Esophagus squamous epithelium (tissue), 4 donors: ENCODE results near the gene SMYD3.

Experiments used
- POLR2A ChIP-seq, 4 donors: fragments of 450-650 bp; IDR thresholded peaks; one replicate each; pipeline ENCODE4 v1.6.1; 2017; ENCODE audit warnings: antibody characterized with exemption in 4 of 4, mild to moderate bottlenecking in 4 of 4, moderate library complexity in 3 of 4
- TF ChIP-seq, protein P1 (sequence below), 6 experiments: fragments of 450-650 bp in 4 of 6; fragments of 200-600 bp in 2 of 6; sonication (generic) in 2 of 6; IDR thresholded peaks; one replicate each; pipeline ENCODE4 v1.5.1; 2016 to 2019; ENCODE audit warnings: antibody characterized with exemption in 6 of 6, mild to moderate bottlenecking in 4 of 6, moderate library complexity in 4 of 6

DNA sequence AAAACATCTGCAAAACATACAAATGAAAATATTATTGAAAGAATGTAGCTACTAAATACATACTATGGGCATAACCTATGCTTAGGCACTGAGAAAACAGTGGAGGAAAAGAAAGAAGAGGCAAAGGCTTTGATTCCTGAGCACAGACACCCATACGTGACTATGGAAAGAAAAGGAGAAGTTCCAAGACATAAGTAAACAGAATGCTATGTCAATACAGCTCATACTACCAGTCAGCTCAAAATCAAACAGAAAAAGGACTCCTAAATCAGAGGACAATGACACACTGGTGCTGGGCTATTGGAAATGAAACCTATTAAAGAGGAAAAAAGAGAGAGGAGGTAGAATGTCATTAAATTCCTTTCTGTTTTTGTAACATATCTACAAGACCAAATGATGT is 225.4 kb downstream of the SMYD3 start:
- TF ChIP-seq POLR2A (IDR thresholded peaks at IDR 0.05): no peak
- TF ChIP-seq, protein P1, sequence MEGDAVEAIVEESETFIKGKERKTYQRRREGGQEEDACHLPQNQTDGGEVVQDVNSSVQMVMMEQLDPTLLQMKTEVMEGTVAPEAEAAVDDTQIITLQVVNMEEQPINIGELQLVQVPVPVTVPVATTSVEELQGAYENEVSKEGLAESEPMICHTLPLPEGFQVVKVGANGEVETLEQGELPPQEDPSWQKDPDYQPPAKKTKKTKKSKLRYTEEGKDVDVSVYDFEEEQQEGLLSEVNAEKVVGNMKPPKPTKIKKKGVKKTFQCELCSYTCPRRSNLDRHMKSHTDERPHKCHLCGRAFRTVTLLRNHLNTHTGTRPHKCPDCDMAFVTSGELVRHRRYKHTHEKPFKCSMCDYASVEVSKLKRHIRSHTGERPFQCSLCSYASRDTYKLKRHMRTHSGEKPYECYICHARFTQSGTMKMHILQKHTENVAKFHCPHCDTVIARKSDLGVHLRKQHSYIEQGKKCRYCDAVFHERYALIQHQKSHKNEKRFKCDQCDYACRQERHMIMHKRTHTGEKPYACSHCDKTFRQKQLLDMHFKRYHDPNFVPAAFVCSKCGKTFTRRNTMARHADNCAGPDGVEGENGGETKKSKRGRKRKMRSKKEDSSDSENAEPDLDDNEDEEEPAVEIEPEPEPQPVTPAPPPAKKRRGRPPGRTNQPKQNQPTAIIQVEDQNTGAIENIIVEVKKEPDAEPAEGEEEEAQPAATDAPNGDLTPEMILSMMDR (IDR thresholded peaks at IDR 0.05): no peak
